WTC11 (cell line): ENCODE data around the gene JAZF1. TPM values are rescaled to one million over a fixed set of nuclear protein-coding genes. Genes with fewer than 3 reads are reported as not detected.

Experiments
- ATAC-seq: fragments of 200-7000 bp; cut with Tn5 transposase; 2 replicates; pipeline ENCODE4 v1.10.0; 2021; ENCODE audit warnings: mild to moderate bottlenecking, moderate library complexity
- CTCF ChIA-PET: fragments of 300-600 bp; sonication (Branson Sonifier 250); formaldehyde crosslinking; loops from one replicate; lab custom pipeline; 2021; ENCODE audit warnings: antibody characterized with exemption; lab: Charles Lee
- POLR2A ChIA-PET: fragments of 350-600 bp; sonication (Branson Sonifier 250); formaldehyde crosslinking; loops from one replicate; lab custom pipeline; 2021; ENCODE audit warnings: antibody characterized with exemption; lab: Charles Lee
- DNase-seq: peaks from one replicate; pipeline ENCODE4 v3.0.0; 2021; ENCODE audit warnings: low spot score
- H3K27ac Mint-ChIP-seq: 2 replicates; pipeline ENCODE4 v1.8.0; 2021; ENCODE audit warnings: mixed read lengths
- H3K27me3 Mint-ChIP-seq: 2 replicates; pipeline ENCODE4 v1.8.0; 2021; ENCODE audit warnings: low read depth, mild to moderate bottlenecking, moderate library complexity, mixed read lengths
- H3K36me3 Mint-ChIP-seq: 2 replicates; pipeline ENCODE4 v1.8.0; 2021; ENCODE audit warnings: mixed read lengths
- H3K4me1 Mint-ChIP-seq: 2 replicates; pipeline ENCODE4 v1.8.0; 2022; ENCODE audit warnings: mixed read lengths
- H3K4me3 Mint-ChIP-seq: 2 replicates; pipeline ENCODE4 v1.8.0; 2021; ENCODE audit warnings: mild to moderate bottlenecking, moderate library complexity, mixed read lengths
- H3K9me3 Mint-ChIP-seq: 2 replicates; pipeline ENCODE4 v1.8.0; 2021; ENCODE audit warnings: mixed read lengths
- AR ChIP-seq: fragments of 250-450 bp; sonication (Bioruptor Pico); IDR thresholded peaks from 2 replicates; pipeline ENCODE4 v1.9.0; 2021; ENCODE audit warnings: mild to moderate bottlenecking
- ATF2 ChIP-seq: sonication (generic); formaldehyde crosslinking; IDR thresholded peaks from 2 replicates; pipeline ENCODE4 v1.8.1; 2022; ENCODE audit warnings: low read depth, missing genetic modification reagents, borderline replicate concordance
- CDX4 ChIP-seq: fragments of 250-450 bp; sonication (Bioruptor Pico); IDR thresholded peaks from 2 replicates; pipeline ENCODE4 v1.9.0; 2021; ENCODE audit warnings: moderate library complexity, mild to moderate bottlenecking, inconsistent platforms, borderline replicate concordance
- CTCF ChIP-seq: fragments of 200-600 bp; IDR thresholded peaks from 2 replicates; pipeline ENCODE4 v1.8.0; 2022; ENCODE audit warnings: antibody characterized with exemption
- E2F1 ChIP-seq: sonication (generic); formaldehyde crosslinking; IDR thresholded peaks from 2 replicates; pipeline ENCODE4 v1.8.0; 2022; ENCODE audit warnings: mild to moderate bottlenecking, missing genetic modification reagents
- E2F4 ChIP-seq: sonication (generic); formaldehyde crosslinking; IDR thresholded peaks from 2 replicates; pipeline ENCODE4 v1.8.1; 2022; ENCODE audit warnings: low read depth, mild to moderate bottlenecking, moderate library complexity, missing genetic modification reagents, borderline replicate concordance
- E2F5 ChIP-seq: sonication (generic); formaldehyde crosslinking; IDR thresholded peaks from 2 replicates; pipeline ENCODE4 v1.8.1; 2022; ENCODE audit warnings: mild to moderate bottlenecking, moderate library complexity, missing genetic modification reagents
- FOXP4 ChIP-seq: sonication (generic); formaldehyde crosslinking; IDR thresholded peaks from 2 replicates; pipeline ENCODE4 v1.8.0; 2022; ENCODE audit warnings: mild to moderate bottlenecking, missing genetic modification reagents
- HMGXB4 ChIP-seq: sonication (generic); formaldehyde crosslinking; IDR thresholded peaks from 2 replicates; pipeline ENCODE4 v1.8.1; 2023; ENCODE audit warnings: mild to moderate bottlenecking, moderate library complexity, missing genetic modification reagents
- MXD4 ChIP-seq: fragments of 250-450 bp; sonication (Bioruptor Pico); IDR thresholded peaks from 2 replicates; pipeline ENCODE4 v1.8.0; 2021; ENCODE audit warnings: mild to moderate bottlenecking, moderate library complexity, borderline replicate concordance
- NR1H2 ChIP-seq: sonication (generic); formaldehyde crosslinking; IDR thresholded peaks from 2 replicates; pipeline ENCODE4 v1.9.0; 2021; ENCODE audit warnings: mild to moderate bottlenecking, moderate library complexity, missing genetic modification reagents
- SP1 ChIP-seq: sonication (generic); formaldehyde crosslinking; conservative IDR thresholded peaks from 2 replicates; pipeline ENCODE4 v1.8.1; 2022; ENCODE audit warnings: missing genetic modification reagents
- STAT6 ChIP-seq: sonication (generic); formaldehyde crosslinking; conservative IDR thresholded peaks from 2 replicates; pipeline ENCODE4 v1.8.1; 2023; ENCODE audit warnings: mild to moderate bottlenecking, low read depth, missing genetic modification reagents, moderate library complexity
- TEAD4 ChIP-seq: sonication (generic); formaldehyde crosslinking; IDR thresholded peaks from 2 replicates; pipeline ENCODE4 v1.8.0; 2022; ENCODE audit warnings: mild to moderate bottlenecking, missing genetic modification reagents
- TP53 ChIP-seq: sonication (generic); formaldehyde crosslinking; IDR thresholded peaks from 2 replicates; pipeline ENCODE4 v1.8.1; 2023; ENCODE audit warnings: mild to moderate bottlenecking, missing genetic modification reagents
- ZNF263 ChIP-seq: sonication (generic); formaldehyde crosslinking; IDR thresholded peaks from 2 replicates; pipeline ENCODE4 v1.8.1; 2022; ENCODE audit warnings: low read depth, mild to moderate bottlenecking, moderate library complexity, missing genetic modification reagents
- total RNA-seq: library from RNA; stranded (reverse); gene quantifications from 3 replicates; pipeline ENCODE4 v1.2.3, GENCODE V29; 2021

JAZF1 gene
- total RNA-seq, 1 experiment from 2014 or later, result 19.0 TPM

- Mint-ChIP-seq H3K27ac (no peak overlapping the region), H3K9me3 (no peaks in the 10 kb centered on the region), H3K4me1 (peaks cover 12% of the 10 kb centered on the region), H3K27me3 (no peaks in the 10 kb centered on the region), H3K4me3 (no peak overlapping the region)
- CTCF ChIA-PET, result interaction anchor here (0.9 kb wide), 1 partner anchor 81 kb away, joined by 3 read pairs; no protein-coding TSS in a partner anchor
- DNase-seq (no peak), ATAC-seq (no peak)
- POLR2A ChIA-PET, result no interaction called here
- TF ChIP-seq MXD4 (CRISPR knock-in tag) (no peak), E2F1 (CRISPR knock-in tag) (no peak), E2F4 (CRISPR knock-in tag) (no peak), NR1H2 (CRISPR knock-in tag) (no peak), ATF2 (CRISPR knock-in tag) (no peak), CTCF (no peak), STAT6 (CRISPR knock-in tag) (no peak), E2F5 (CRISPR knock-in tag) (no peak), SP1 (CRISPR knock-in tag) (no peak), TP53 (CRISPR knock-in tag) (no peak), ZNF263 (no peak), HMGXB4 (CRISPR knock-in tag) (no peak), TEAD4 (CRISPR knock-in tag) (no peak), AR (CRISPR knock-in tag) (no peak), CDX4 (CRISPR knock-in tag) (no peak), FOXP4 (CRISPR knock-in tag) (no peak)
- TF ChIP-seq, all 79 proteins: peak for 0
- no peaks in the 10 kb centered on the region for H3K36me3 Mint-ChIP-seq
Measured at GRCh38 chr7:27997188-27997707, 183.3 kb downstream of the JAZF1 start.
